ENCODE results near the gene C2orf92.

C2orf92 gene

DNA sequence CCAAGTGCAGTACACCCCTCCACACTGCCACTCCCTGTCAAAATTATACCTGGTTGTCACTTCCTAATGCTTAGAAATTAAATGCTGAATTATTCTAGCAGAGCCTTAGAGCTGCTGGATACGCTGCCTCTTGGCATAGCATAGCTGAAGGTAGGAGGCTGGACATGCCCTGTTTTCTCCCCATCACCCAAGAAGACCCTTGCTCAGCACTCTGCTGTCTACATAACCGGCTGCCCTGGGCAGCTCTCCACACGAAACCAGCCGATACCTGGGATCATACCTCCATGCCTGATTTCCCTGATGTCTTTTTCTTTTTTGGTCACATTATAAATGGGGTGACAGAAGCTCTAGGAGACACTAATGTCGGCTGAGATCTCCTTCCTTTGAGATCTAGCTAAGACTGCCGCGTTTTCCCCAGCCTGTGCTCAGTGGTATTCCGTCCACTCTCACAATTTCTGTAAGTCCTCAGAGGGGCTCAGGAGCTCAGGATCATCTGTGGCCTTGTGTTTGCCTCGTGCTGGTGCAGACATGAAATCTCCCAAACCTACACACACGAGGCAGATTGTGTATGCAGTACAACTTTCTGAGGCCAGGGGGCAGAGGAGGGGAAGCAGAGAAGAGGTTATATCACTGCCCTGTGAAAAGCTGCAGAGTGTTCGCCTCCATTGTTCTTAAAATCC is 30.4 kb downstream of the C2orf92 start:
- H3K27ac ChIP-seq (ENCODE audit: low read length) = no peak overlapping the region
- H3K9ac ChIP-seq (ENCODE audit: low read length) = no peak overlapping the region
- no peaks in the 10 kb centered on the region for H3K79me2 ChIP-seq (ENCODE audit: low read length)
- H3K36me3 ChIP-seq (replicated peaks; ENCODE audit: insufficient read depth, low read length) = no peaks in the 10 kb centered on the region
- no peaks in the 10 kb centered on the region for H3K4me1 ChIP-seq (ENCODE audit: low read length)
- TF ChIP-seq EZH2 (optimal IDR thresholded peaks at IDR 0.05; ENCODE audit: low read depth, low read length) = no peak
- TF ChIP-seq, protein P1, sequence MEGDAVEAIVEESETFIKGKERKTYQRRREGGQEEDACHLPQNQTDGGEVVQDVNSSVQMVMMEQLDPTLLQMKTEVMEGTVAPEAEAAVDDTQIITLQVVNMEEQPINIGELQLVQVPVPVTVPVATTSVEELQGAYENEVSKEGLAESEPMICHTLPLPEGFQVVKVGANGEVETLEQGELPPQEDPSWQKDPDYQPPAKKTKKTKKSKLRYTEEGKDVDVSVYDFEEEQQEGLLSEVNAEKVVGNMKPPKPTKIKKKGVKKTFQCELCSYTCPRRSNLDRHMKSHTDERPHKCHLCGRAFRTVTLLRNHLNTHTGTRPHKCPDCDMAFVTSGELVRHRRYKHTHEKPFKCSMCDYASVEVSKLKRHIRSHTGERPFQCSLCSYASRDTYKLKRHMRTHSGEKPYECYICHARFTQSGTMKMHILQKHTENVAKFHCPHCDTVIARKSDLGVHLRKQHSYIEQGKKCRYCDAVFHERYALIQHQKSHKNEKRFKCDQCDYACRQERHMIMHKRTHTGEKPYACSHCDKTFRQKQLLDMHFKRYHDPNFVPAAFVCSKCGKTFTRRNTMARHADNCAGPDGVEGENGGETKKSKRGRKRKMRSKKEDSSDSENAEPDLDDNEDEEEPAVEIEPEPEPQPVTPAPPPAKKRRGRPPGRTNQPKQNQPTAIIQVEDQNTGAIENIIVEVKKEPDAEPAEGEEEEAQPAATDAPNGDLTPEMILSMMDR (IDR thresholded peaks at IDR 0.05; ENCODE audit: low read length) = peak; percentile 63
- H2AFZ ChIP-seq (ENCODE audit: low read length) = no peak overlapping the region
- H3K27me3 ChIP-seq (replicated peaks; ENCODE audit: insufficient read depth, low read length) = no peaks in the 10 kb centered on the region
- no peaks in the 10 kb centered on the region for H4K20me1 ChIP-seq (ENCODE audit: insufficient read depth, low read length)
- H3F3A ChIP-seq (ENCODE audit: insufficient read depth, low read length) = no peaks in the 10 kb centered on the region
- no peaks in the 10 kb centered on the region for H3K9me3 ChIP-seq (replicated peaks; ENCODE audit: insufficient read depth, low read length)
- H3K4me3 ChIP-seq (ENCODE audit: low read length) = no peak overlapping the region
- H3K4me2 ChIP-seq (ENCODE audit: low read depth, low read length) = no peak overlapping the region
- peak; percentile 62 for DNase-seq
- no peaks in the 10 kb centered on the region for H3K9me2 ChIP-seq (replicated peaks; ENCODE audit: insufficient read depth, low read length)

DNA sequence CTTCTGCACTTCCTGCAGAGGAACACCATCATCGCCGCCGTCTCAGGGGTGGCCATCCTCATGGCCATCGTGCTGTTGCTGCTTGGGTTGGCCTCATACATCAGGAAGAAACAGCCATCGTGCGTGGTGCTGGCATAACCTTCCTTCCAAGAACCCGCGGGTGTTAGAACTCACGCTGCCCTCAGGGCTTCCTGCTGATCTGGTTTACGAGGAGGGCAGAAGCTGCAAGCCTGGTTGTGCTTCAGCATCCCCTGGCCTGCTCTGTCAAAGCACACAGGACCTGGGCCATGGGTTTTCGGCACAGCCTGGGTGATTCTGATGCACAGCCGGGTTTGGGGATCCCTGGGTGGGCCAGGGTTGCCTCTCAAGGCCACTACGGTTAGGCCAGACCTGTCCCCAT is 31.7 kb downstream of the C2orf92 start:
- Histone ChIP-seq H2AFZ (ENCODE audit: low read length) (no peak overlapping the region), H3K27me3 (replicated peaks; ENCODE audit: insufficient read depth, low read length) (no peaks in the 10 kb centered on the region), H3K79me2 (ENCODE audit: low read length) (no peaks in the 10 kb centered on the region), H3K9ac (ENCODE audit: low read length) (no peak overlapping the region), H3K9me2 (replicated peaks; ENCODE audit: insufficient read depth, low read length) (no peaks in the 10 kb centered on the region), H3K36me3 (replicated peaks; ENCODE audit: insufficient read depth, low read length) (no peaks in the 10 kb centered on the region), H4K20me1 (ENCODE audit: insufficient read depth, low read length) (no peaks in the 10 kb centered on the region), H3F3A (ENCODE audit: insufficient read depth, low read length) (no peaks in the 10 kb centered on the region), H3K4me3 (ENCODE audit: low read length) (no peak overlapping the region), H3K27ac (ENCODE audit: low read length) (no peak overlapping the region), H3K4me2 (ENCODE audit: low read depth, low read length) (no peak overlapping the region), H3K4me1 (ENCODE audit: low read length) (no peaks in the 10 kb centered on the region), H3K9me3 (replicated peaks; ENCODE audit: insufficient read depth, low read length) (no peaks in the 10 kb centered on the region)
- TF ChIP-seq, protein P1 (IDR thresholded peaks at IDR 0.05; ENCODE audit: low read length) = no peak
- TF ChIP-seq EZH2phosphoT487 (IDR thresholded peaks at IDR 0.05; ENCODE audit: low read length) = no peak
- no peak for TF ChIP-seq EZH2 (optimal IDR thresholded peaks at IDR 0.05; ENCODE audit: low read depth, low read length)
- no peak for DNase-seq

DNA sequence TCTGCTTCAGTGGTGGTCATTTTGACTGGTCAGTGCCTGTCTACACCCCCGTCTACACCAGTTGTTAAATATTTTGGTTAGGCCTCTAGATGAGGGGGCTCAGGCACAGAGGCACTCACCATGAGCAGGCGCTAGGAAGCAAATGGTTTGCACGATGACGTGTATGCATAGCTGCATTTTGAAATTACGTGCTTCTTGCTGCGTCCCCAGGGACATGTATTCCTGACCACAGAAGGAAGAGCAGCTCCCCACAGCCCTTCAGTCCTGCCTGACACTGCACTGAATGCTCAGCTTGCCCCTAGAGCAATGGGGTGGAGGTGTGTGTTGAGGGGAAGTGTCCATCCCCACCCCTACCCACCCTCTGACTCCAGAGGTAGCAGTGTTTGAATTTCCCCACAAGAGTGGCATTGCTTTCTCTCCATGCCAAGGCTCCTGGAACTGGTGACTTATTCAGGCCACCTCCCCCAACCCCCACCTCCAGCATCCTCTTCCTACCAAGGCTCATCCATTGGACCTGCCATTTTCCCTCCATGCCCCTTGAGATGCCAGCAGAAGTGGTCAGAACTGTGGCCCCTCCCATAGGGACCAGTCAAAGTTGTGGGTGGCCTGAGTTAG is 32.4 kb downstream of the C2orf92 start:
- no peaks in the 10 kb centered on the region for H4K20me1 ChIP-seq (ENCODE audit: insufficient read depth, low read length)
- no peaks in the 10 kb centered on the region for H3K36me3 ChIP-seq (replicated peaks; ENCODE audit: insufficient read depth, low read length)
- no peak overlapping the region for H3K9ac ChIP-seq (ENCODE audit: low read length)
- H3K27me3 ChIP-seq (replicated peaks; ENCODE audit: insufficient read depth, low read length) = no peaks in the 10 kb centered on the region
- no peaks in the 10 kb centered on the region for H3F3A ChIP-seq (ENCODE audit: insufficient read depth, low read length)
- H3K27ac ChIP-seq (ENCODE audit: low read length) = no peak overlapping the region
- no peak overlapping the region for H3K4me3 ChIP-seq (ENCODE audit: low read length)
- H3K9me3 ChIP-seq (replicated peaks; ENCODE audit: insufficient read depth, low read length) = no peaks in the 10 kb centered on the region
- no peak for TF ChIP-seq EZH2 (optimal IDR thresholded peaks at IDR 0.05; ENCODE audit: low read depth, low read length)
- TF ChIP-seq, protein P1 (IDR thresholded peaks at IDR 0.05; ENCODE audit: low read length) = no peak
- TF ChIP-seq EZH2phosphoT487 (IDR thresholded peaks at IDR 0.05; ENCODE audit: low read length) = no peak
- DNase-seq = no peak
- H3K4me2 ChIP-seq (ENCODE audit: low read depth, low read length) = no peak overlapping the region
- H3K79me2 ChIP-seq (ENCODE audit: low read length) = no peaks in the 10 kb centered on the region
- H3K4me1 ChIP-seq (ENCODE audit: low read length) = no peaks in the 10 kb centered on the region
- H2AFZ ChIP-seq (ENCODE audit: low read length) = no peak overlapping the region
- H3K9me2 ChIP-seq (replicated peaks; ENCODE audit: insufficient read depth, low read length) = no peaks in the 10 kb centered on the region
